GM19452 (cell line): ENCODE results near the gene MEGF10.

ENCODE experiments used
- ATAC-seq: cut with Tn5 transposase; IDR thresholded peaks from one replicate; pipeline ENCODE4 v1.9.1; 2021; ENCODE audit not compliant: unreplicated experiment

MEGF10 gene

DNA sequence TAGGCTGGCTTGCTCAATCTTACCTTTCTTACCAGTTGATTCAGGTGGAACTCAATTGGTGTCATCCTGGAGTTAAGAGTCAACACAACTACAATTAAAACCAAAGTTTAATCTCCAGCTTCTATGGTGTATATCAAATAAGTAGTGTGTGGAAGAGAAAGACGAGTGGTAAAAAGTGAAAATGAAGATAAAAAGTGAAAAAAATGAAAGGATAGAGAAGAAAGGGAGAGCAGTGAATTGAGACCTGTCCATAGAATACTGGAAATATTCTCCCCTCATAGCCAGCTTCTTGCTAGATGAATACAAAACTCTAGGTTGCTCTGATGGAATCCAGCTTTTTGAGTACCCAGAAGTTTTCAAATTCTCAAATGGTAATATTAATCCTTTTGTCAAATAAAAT, 76.4 kb downstream of the MEGF10 start:
- no peak for ATAC-seq

DNA sequence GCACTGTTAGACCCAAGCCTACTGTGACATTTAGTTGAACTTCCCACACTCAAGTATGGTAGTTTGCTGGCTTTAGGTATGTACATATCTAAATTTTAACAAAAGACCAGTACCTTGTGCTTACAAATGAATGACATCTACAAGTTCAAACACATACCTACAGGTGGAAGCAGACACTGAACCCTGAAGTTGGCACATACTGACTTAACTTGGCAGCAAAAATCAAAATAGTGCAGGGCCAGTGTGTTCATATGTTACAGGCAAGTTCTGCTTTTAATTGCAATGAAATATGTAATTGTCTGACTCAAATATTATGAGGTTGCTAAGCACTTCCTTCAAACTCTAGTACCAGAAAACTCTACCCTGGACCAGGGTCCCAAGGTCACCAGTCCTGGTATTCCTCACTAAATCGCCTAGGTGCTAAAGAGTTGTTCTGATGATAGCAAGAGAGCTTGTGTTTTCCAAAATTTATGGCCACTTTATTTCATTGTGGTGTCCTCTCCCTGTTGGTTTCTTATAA, 77.4 kb downstream of the MEGF10 start:
- ATAC-seq = no peak

DNA sequence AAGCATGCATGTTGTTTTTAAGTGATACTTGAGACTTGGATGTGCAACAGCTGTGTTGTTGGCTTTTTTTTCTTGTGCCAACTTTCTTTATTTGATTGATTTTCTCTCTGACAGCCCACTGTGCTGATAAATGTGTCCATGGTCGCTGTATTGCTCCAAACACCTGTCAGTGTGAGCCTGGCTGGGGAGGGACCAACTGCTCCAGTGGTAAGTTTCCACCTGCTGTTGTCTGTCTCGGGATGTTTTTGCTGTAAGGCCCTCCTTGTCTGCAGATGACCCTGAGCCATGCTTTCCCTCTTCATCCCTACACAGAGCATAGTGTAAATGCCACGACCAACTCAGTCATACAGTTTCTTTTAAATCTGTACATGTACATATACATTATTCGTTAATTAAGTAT, 79.2 kb downstream of the MEGF10 start:
- no peak for ATAC-seq

DNA sequence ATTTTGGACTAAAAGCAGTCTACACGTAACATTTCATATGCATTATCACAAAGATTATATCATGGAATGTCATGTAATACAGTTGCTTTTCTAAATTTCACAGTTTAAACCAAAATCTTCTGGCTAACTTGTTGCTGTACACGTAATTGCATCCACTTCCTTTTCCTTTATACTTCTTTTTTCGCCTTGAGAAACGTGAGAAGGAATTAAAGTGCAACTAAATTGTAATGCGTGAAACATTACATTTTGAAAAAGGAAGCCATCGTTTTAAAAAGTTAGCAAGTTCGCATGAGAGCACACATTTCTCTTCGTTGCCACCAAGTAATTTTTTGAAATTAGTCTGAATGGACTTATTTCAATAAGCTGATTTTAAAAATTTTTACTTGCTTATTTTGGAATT, 80.0 kb downstream of the MEGF10 start:
- no peak for ATAC-seq

DNA sequence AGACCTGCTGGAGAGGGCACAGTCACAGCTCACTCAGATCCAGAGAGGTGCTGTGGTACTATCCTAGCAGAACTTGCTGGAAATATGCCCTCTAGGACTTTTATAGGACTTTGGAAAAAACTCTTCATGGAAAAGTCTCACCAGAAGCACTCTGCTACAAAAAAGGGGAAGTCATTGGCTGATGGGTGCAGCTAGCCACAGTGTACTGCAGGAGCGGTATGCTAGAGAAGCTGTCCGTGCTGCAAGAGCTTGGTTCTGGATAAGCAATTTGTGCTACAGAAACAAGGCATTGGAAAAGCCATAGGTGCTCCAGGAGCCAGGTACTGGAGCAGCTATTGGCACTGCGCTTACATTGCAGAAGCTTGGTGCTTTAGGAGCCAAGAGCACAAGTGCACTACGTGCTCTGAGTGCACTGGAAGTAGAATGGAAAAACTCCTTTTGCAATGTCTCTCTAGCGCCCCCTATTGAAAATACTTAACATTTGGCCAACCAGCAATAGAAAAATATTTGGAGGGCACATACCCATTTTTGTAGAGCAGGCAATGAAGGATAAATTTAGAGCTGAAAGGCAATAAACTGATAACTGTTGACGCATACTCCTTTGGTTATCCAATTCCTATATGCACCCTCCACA, 83.4 kb downstream of the MEGF10 start:
- ATAC-seq = no peak

GRCh38 chr5:127375124-127375523, 84.5 kb downstream of the MEGF10 start:
- ATAC-seq = no peak

DNA sequence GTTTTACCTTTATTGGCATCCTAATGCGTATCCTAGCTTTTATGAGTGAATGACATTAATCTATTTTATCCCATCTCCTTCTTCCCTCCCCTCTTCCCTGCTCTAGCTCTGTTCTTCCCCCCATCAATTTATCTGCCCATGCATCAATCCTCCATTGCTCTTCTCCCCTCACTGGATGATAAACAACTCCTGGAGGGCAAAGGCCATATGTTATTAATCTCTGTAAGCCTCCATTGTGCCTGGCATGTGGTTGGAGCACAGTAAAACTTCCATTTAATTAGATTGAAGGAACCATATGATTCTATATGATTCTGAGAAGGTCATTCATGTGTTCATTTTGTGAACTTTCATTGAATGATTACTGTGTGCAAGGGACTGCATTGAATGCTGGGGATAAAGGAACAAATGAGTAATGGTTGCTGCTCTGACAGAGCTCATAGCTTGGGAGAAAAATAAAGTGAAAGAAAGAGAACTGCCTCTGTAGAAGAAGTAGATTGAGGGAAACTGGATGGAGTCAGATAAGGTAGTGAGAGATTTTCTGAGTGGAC, 85.0 kb downstream of the MEGF10 start:
- ATAC-seq = no peak

GRCh38 chr5:127377651-127378050, 87.1 kb downstream of the MEGF10 start:
- ATAC-seq = no peak

DNA sequence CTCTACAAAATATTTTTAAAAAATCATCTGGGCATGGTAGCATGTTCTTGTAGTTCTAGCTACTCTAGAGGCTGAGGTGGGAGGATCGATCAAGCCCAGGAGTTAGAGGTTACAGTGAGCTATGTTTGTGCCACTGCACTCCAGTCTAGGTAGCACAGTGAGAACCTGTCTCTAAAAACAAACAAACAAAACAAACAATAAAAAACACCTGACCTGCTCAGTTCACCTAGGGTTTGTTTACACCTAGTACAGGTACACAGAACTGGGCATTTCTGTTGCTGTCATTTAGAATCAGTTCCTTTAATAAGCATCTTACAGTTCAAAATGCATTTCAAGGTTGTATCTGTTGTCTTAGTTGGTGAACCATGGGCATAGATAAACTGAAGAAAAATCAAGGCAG, 95.3 kb downstream of the MEGF10 start:
- ATAC-seq = no peak

- ATAC-seq = no peak
These were observed 96.0 kb downstream of the MEGF10 start for GRCh38 chr5:127386557-127386956.

DNA sequence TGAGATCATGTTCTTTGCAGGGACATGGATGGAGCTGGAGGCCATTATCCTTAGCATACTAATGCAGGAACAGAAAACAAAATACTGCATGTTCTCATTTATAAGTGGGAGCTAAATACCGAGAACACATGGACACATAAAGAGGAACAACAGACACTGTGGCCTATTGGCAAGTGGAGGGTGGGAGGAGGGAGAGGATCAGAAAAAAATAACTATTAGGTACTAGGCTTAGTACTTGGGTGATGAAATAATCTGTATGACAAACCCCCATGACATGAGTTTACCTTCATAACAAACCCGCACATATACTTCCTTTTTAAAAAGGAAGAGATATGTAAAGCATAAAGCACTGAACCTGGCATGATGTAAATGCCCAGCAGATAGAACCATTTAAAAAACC, 99.0 kb downstream of the MEGF10 start:
- no peak for ATAC-seq

DNA sequence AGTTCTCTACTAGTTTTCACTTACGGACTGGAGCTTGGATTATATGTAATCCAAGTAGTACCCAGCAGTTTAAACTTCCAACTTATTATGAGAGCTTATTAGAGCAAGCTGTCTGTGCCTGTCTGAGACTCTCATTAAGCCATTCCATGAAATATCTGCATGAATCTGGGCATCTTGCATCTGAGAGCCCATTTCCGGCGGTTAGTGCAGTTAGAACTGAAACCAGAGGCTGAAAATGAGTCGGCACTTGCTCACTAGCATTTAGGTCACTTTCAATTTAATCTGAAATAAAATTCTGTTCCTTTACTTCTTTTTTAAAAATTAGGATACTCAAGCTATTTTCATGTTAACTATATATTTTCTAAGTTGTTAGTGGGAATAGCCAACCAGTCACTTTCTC, 102.2 kb downstream of the MEGF10 start:
- ATAC-seq = no peak

DNA sequence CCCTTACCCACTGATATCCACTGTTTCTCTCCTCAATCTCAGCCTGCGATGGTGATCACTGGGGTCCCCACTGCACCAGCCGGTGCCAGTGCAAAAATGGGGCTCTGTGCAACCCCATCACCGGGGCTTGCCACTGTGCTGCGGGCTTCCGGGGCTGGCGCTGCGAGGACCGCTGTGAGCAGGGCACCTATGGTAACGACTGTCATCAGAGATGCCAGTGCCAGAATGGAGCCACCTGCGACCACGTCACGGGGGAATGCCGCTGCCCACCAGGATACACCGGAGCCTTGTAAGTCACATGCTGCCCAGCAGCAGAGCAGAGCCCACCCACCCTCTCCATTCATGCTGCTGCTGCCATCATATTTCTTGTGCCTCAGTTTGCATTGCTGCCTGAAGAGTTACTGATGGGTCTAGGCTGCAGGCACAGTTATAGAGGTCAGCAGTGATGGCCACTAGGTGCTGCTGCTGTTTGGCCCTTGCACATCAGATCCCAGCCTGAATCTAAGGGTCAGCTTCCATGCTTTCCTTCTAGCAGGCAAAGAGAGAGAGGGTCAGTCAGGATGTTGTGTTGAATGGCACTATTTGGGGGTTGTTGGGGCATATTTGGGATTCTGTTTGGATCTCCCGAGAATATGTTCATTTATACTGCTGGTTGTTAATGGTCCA, 106.0 kb downstream of the MEGF10 start:
- no peak for ATAC-seq

- ATAC-seq = no peak
These were observed 107.9 kb downstream of the MEGF10 start for GRCh38 chr5:127398508-127398907.

DNA sequence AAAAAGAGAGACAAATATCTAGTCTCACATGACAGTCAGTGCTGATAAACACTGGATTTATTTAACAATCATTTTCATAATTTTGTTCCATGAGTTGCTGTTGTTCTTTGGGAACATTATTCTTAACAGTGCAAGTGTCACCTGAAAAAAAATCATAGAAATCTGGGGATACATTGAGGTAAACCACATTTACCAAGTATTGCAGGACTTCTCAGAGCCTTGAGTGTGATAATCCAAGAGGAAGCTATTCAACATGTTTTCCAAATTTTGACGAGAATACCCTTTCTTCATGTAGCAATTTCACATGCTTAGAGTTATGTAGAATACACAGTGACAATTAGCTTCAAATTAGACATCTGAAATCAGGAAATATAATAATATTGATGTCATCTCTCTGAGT, 108.5 kb downstream of the MEGF10 start:
- ATAC-seq = no peak

DNA sequence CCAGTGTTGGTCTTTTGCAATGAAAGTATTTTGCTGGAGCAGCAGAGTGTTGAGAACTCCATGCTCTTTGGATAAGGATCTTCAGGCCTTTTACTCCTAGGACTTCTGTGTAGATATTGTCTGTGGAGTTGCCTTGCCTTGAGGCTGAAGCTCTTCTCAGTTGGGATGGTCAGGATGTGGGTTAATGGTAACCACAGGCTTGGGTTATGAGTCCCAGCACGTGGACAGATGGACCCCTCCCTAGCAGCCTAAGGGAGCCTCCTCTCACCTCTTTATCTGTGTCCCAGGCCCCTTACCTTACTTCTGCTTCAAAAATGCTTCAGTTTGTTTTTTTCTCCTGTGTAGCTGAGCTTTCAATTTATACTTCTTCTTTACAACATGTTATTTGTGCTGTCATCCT, 109.9 kb downstream of the MEGF10 start:
- no peak for ATAC-seq

DNA sequence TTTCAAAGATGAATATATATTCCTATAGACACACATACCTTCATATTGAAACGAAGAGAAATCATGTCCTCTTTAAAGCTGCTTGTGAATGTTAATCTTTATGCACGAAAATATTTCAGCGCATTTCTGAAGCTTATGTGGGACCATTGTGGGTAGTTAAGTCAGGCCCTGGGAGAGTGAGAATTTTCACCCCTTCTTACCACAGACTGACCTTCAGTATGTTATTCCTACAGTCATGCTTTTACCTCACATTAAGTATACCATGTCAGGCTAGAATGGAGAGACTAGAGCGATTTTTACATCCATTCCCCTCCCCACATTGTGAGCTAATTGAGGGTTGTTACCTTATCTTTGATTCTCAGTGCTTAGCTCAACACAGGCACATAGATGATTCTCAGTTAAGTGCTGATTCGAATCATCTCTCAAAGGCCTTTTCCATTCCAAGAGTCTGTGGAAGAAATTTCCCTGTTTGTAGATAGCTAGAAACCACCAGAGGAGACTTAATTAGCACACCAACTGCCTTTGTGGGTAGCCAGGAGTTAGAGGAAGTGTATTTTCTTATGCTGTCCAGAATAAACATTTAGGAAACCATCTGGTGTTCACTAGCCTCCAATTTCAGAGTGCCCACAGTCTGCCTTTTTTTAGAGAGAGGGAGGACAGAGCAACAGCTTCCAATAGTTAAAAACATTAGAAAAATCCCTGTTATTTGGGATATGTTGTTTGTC, 110.5 kb downstream of the MEGF10 start:
- ATAC-seq = no peak

DNA sequence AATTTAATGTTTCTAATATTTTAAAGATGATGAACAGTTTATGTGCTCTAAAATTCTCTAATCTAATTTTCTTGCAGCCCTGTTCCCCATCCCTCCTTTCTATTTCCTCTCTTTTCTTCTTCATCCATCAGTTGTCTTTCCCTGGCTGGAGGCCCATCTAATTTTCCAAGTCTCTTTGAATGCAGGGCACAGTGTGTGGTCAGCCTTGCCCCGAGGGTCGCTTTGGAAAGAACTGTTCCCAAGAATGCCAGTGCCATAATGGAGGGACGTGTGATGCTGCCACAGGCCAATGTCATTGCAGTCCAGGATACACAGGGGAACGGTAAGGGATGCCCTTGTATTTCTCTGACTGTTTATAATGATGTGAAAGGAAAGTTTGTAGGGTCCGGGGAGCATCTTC, 111.8 kb downstream of the MEGF10 start:
- no peak for ATAC-seq

DNA sequence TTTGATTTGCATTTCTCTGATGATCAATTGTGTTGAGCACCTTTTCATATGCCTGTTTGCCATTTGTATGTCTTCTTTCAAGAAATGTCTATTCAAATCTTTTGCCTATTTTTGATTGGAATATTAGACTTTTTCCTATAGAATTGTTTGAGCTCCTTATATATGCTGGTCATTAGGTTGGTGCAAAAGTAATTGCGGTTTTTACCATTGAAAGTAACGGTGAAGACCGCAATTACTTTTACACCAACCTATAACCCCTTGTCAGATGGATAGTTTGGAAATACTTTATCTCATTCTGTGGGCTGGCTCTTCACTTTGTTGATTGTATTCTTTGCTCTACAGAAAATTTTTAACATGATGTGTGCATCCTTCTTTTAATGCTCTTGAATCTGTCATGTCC, 113.6 kb downstream of the MEGF10 start:
- no peak for ATAC-seq

- no peak for ATAC-seq
These were observed 115.9 kb downstream of the MEGF10 start for GRCh38 chr5:127406326-127407121.
